Measurements from ENCODE around the gene AK8.
A peak's percentile ranks its signal among the peaks of the same experiment; 100 is the strongest.

The AK8 gene

GRCh38 chr9:132877824-132878694, at the start of gene AK8:
TSS of gene AK8 (minus strand) at chr9:132878284. CDS start at chr9:132878255, 29 bp downstream.
- peak within 1 kb of the TSS; percentile 85 for H3K4me3 ChIP-seq (replicated peaks; ENCODE audit: low read depth, low read length)
- no peak for TF ChIP-seq CTCF (IDR thresholded peaks at IDR 0.05; ENCODE audit: low read depth, low read length, missing control alignments)
- DNase-seq (ENCODE audit: extremely low read depth, low read depth), result peak; percentile 12

- TF ChIP-seq CTCF (IDR thresholded peaks at IDR 0.05; ENCODE audit: low read depth, low read length, missing control alignments), result no peak
- no peak overlapping the region for H3K4me3 ChIP-seq (replicated peaks; ENCODE audit: low read depth, low read length)
- no peak for DNase-seq (ENCODE audit: extremely low read depth, low read depth)
Measured at GRCh38 chr9:132927704-132928103, 49.6 kb upstream of the AK8 start.

GRCh38 chr9:132923346-132923902, 45.3 kb upstream of the AK8 start:
- DNase-seq (ENCODE audit: extremely low read depth, low read depth), result no peak
- TF ChIP-seq CTCF (IDR thresholded peaks at IDR 0.05; ENCODE audit: low read depth, low read length, missing control alignments), result no peak
- H3K4me3 ChIP-seq (replicated peaks; ENCODE audit: low read depth, low read length), result no peak overlapping the region

GRCh38 chr9:132919614-132920268, 41.7 kb upstream of the AK8 start:
- no peak for DNase-seq (ENCODE audit: extremely low read depth, low read depth)
- H3K4me3 ChIP-seq (replicated peaks; ENCODE audit: low read depth, low read length), result no peak overlapping the region
- TF ChIP-seq CTCF (IDR thresholded peaks at IDR 0.05; ENCODE audit: low read depth, low read length, missing control alignments), result no peak

- H3K4me3 ChIP-seq (replicated peaks; ENCODE audit: low read depth, low read length), result no peak overlapping the region
- TF ChIP-seq CTCF (IDR thresholded peaks at IDR 0.05; ENCODE audit: low read depth, low read length, missing control alignments), result no peak
- no peak for DNase-seq (ENCODE audit: extremely low read depth, low read depth)
Measured at GRCh38 chr9:132914924-132915323, 36.8 kb upstream of the AK8 start.

GRCh38 chr9:132912131-132912530, 34.0 kb upstream of the AK8 start:
- no peak for DNase-seq (ENCODE audit: extremely low read depth, low read depth)
- TF ChIP-seq CTCF (IDR thresholded peaks at IDR 0.05; ENCODE audit: low read depth, low read length, missing control alignments), result no peak
- H3K4me3 ChIP-seq (replicated peaks; ENCODE audit: low read depth, low read length), result no peak overlapping the region
